GM18951 (cell line): Measurements from ENCODE around the gene HMGB1.
"Not testable (repeated sequence)": the region's sequence is repeated elsewhere in the genome, so short reads cannot be mapped to it uniquely, and the experiment has no call there.

Experiments used
- POLR2A ChIP-seq: IDR thresholded peaks from 4 replicates; pipeline ENCODE4 v1.6.1; 2011; ENCODE audit warnings: mild to moderate bottlenecking; ENCODE audit not compliant: insufficient read length, insufficient read depth; ENCODE audit errors: extremely low read depth
- in situ Hi-C: fragments of 300-500 bp; cut with MboI; formaldehyde crosslinking; loops from one replicate; pipeline ENCODE4 v1.12.0; 2022; ENCODE audit warnings: low sequenced_read_pairs, mixed read lengths, inconsistent platforms; ENCODE audit not compliant: unreplicated experiment

The HMGB1 gene

DNA sequence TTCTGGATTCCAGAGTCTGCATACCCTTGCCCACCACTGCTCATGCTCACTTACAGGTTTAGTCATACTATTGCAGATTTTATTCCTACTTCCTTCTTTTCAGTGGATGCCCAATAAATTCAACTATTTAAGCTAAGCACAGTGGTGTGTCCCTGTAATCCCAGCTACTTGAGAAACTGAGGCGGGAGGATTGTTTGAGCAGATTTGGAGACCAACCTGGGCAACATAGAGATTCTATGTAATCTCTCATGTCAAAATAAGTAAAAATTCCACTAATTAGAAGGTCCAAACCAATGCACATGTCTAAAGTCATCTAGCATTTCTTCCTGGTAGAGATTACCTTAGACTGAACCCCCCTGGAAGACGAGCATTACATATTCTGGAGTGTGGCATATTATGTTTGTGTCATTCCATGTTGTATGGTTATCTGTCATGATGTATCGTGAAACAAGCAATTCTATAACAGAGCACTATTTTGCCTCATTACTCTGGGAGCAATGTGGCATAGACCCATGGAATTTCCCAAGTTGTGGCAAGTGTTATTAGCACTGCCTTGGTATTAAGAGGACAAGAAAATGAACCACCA lies 8.3 kb downstream of the HMGB1 start:
- TF ChIP-seq POLR2A, result no peak
- in situ Hi-C loops, result loop anchor here (10.0 kb wide), 1 partner anchor 53 kb away; no protein-coding TSS in a partner anchor

DNA sequence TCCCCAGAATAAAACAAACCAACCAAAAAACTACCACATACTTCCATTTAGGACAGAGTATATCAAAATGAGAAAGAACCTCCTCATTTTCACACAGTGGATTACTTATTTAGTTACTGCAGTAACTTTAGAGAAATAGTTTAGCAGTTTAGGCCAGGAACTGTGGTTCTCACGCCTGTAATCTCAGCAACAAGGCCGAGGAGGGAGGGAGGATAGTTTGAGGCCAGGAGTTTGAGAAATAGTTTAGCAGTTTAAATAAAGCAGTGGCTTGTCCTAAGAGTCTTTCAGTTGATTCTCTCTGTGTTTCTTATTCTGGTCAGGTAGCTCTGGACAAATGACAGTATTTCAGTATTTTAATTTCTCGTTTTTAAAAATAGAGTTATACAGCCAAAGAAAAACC lies 9.4 kb downstream of the HMGB1 start:
- in situ Hi-C loops, result loop anchor here (10.0 kb wide), 1 partner anchor 51 kb away; no protein-coding TSS in a partner anchor
- TF ChIP-seq POLR2A, result no peak

DNA sequence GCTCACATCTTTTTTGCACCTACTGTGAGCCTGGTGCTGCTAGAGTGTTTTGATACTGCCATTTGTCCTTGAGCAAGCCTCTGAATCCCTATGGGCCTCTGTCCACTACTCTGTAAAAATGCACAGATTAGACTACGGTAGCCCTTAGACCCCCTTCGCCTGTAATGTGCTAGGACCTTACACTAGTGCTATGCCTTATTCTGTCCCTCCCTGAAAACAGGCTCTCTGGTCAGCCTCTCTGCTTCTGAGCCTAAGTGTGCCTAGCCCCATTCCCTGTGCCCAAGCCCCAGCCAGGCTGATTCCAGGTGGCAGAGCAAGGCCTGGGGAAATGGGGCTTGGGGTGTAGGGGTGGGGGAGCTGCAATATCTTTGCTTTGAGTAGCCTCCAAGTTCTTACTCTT lies 10.7 kb downstream of the HMGB1 start:
- TF ChIP-seq POLR2A, result no peak
- in situ Hi-C loops, result loop anchor here (10.0 kb wide), 1 partner anchor 50 kb away; no protein-coding TSS in a partner anchor

DNA sequence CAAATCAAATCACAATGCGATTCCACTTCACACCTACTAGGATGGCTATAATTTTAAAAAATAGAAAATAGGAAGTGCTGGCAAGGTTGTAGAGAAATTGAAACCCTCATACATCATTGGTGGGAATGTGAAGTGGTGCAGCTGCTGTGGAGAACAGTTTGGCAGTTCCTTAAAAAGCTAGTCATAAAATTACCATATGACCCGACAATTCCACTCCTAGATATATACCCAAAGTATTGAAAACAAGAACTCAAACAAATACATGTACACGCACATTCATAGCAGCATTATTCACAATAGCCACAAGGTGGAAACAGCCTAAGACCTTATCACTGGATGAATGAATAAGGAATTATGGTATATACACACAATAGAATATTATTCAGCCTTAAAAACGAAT lies 12.0 kb downstream of the HMGB1 start:
- in situ Hi-C loops, result loop anchor here (10.0 kb wide), 1 partner anchor 49 kb away; no protein-coding TSS in a partner anchor
- no peak for TF ChIP-seq POLR2A

DNA sequence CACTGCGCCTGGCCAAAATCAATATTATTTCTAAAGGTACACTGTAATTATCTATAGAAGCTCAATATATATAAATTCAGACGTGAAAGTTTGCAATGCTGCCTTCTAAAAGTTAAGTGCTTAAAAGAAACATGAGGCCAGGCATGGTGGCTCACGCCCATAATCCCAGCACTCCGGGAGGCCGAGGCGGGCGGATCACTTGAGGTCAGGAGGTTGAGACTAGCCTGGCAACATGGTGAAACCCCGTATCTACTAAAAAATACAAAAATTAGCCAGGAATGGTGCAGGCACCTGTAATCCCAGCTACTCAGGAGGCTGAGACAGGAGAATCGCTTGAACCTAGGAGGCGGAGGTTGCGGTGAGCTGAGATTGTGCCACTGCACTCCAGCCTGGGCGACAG lies 14.3 kb downstream of the HMGB1 start:
- in situ Hi-C loops, result loop anchor here (10.0 kb wide), 1 partner anchor 47 kb away; no protein-coding TSS in a partner anchor

DNA sequence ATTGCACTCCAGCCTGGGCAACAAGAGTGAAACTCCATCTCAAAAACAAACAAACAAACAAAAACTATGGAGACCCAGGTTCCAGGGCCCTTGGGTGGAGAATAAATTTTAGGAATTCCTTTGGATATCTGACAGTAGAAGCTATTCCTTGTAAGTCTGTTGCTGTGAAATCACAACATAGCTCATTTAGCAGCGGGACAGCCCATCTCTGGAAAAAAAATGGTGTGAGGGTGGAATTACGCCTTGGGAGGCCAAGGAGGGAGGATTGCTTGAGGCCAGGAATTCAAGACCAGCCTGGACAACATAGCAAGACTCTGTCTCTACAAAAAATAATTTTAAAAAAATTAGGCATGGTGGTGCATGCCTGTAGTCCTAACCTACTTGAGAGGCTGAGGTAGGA lies 15.7 kb downstream of the HMGB1 start:
- no peak for TF ChIP-seq POLR2A
- in situ Hi-C loops, result loop anchor here (10.0 kb wide), 1 partner anchor 45 kb away; no protein-coding TSS in a partner anchor

DNA sequence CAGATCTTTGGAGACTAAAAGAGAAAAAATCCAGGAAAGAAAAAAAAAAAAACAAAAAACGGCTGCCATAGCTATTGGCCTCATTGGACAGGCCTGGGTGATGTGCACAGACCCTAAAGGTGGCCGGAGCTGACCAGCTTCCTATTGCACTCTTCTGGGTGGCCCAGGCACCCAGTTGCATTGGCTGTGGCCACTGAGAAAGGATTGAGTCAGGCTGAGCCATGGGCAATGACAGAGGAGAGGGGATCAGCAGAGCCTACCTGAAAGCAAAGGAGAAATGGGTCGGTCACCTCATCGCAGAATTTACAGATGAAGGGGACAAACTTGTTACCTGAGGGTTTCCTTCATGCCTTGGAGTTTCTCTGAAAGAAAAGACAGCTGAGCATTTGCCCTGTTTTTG lies 17.3 kb downstream of the HMGB1 start:
- in situ Hi-C loops, result no loop called here
- TF ChIP-seq POLR2A, result no peak

DNA sequence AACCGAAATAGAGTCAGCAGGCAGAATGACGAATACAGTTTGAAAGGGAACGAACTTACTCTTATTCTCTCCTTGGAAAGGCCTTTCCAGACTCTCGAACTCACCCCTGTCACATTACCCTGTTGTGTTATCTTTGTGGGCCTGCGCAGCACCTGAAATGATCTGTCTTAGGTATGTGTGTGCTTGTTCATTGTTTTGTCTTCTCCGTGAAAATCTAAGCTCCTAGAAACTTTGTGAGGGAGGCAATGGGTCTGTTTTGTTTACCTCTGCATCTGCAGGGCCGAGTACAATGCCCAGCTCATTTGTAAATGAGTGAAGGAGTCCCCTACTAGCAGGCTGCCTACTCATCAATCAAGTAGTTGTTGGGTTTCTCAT lies 19.6 kb downstream of the HMGB1 start:
- in situ Hi-C loops, result no loop called here
- no peak for TF ChIP-seq POLR2A

DNA sequence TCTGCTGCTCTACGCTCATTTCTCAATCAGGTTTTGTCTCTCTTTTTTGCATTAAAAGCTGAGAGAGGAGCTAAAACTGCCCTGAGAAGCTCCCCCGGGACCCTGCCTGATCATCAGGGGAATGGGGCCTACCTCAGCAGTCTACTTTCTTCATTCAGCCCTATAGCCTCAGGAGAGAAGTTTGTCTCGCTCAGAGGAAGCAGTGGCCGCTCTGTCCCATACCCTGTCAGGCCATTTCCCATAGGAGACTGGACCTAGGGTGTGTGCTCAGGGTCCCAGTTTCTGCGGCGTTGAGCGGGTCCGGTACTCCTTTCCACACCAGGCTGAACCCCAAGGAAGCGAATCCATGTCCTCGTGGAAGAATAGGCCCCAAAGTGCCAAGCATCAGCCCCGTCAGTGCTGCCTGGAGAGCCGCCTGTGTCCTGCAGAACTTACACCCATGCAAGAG lies 21.8 kb downstream of the HMGB1 start:
- in situ Hi-C loops, result no loop called here
- TF ChIP-seq POLR2A, result peak; percentile 54

DNA sequence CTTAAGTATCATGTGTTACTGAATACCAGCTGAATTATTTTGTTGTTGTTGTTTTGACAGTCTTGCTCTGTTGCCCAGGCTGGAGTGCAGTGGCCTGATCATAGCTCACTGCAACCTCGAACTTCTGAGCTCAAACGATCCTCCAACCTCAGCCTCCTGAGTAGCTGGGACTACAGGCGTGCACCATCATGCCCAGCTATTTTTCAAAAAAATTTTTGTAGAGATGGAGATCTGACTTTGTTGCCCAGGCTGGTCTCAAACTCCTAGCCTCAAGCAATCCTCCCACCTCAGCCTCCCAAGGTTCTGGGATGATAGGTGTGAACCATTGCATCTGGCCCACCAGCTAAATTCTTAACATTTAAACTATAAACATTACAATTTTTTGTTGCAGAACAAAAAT lies 22.2 kb downstream of the HMGB1 start:
- in situ Hi-C loops, result not testable (repeated sequence)

DNA sequence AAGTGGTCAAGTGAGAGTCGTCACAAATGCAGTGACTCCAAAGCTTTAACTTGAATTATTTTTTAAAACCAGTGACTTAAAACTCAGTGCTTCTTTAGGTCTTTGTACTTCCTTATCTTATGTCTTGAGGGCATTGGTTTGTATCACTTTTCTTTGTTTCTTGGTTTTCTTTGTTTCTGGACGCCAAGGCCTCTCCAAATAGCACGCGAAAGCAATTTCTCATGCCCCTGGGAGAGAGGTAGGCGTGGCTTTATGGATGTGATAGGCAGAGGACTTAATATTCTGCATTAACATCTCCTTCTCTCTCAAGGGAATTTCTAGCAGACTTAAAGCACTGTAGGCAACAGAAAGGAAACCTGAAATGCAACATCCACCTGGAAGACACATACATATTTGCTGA lies 22.8 kb downstream of the HMGB1 start:
- in situ Hi-C loops, result no loop called here
- no peak for TF ChIP-seq POLR2A

DNA sequence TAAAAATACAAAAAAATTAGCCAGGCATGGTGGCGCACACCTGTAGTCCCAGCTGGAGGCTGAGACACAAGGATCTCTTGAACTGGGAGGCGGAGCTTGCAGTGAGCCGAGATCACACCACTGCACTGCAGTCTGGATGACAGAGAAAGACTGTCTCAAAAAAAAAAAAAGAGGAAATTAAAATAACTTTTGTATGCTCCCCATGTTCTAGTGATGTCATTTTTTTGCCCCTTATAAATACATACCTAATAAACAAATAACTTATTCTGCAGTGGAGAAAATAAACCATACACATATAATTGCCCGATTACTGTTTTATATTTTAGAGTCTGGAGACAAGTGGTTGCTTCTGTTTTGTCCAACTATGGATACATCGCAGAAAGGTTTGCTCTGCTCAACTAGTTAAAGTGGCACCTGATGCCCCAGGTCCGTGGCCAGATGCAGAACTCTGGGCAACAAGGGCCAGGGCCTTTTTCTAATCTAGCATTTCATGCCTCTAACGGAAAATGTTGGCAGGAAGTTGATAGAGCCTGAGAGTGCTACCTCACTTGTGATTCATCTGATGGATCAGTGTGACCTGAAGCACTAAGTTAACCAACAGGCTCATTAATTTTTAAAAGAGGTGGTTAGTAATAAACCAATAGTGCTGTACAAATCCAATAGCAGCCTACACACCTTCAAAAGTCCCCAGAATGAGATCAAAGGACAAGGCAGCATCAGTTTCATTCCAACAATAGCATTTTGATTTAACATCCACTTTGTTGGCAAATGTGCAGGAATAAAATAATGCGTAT lies 24.6 kb downstream of the HMGB1 start:
- in situ Hi-C loops, result no loop called here
- peak; percentile 31 for TF ChIP-seq POLR2A

DNA sequence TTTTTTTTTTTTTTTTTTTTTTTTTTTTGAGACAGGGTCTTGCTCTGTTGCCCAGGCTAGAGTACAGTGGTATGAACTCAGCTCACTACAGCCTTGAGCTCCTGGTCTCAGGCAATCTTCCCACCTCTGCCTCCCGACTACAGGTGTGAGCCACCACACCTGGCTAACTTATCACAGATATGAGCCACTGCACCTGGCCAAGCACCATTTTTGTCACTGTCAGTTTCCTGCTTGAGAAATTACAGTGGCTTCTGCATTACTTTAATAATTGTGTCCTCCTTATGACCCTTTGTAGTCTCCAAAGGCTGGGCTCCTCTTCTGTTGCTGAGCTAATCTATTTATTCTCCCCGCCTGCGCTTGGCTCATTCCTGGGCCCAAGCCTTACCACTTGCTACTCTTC lies 27.4 kb downstream of the HMGB1 start:
- no peak for TF ChIP-seq POLR2A

DNA sequence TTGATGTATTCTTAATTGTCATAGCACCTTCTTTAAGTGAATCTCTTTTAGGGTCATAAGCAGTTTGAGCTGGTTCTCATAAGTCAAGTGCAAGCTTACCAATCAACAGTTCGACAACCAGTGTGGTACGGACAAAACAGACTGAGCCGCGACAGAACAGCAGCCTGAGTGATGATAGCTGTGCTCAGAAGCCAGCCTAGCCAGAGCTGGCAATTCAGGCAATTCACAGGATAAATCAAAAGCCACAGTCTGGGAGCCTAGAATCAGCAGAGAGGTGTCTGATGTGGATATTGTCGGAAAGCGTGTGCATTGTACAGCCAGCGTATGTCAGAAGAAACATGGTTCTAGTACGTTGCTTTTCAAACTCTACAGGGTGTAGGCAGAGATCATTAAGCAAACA lies 28.6 kb downstream of the HMGB1 start:
- no peak for TF ChIP-seq POLR2A
- in situ Hi-C loops, result no loop called here

More for the DNA sequence above, 27.4 kb downstream of the HMGB1 start:
- in situ Hi-C loops, result no loop called here

DNA sequence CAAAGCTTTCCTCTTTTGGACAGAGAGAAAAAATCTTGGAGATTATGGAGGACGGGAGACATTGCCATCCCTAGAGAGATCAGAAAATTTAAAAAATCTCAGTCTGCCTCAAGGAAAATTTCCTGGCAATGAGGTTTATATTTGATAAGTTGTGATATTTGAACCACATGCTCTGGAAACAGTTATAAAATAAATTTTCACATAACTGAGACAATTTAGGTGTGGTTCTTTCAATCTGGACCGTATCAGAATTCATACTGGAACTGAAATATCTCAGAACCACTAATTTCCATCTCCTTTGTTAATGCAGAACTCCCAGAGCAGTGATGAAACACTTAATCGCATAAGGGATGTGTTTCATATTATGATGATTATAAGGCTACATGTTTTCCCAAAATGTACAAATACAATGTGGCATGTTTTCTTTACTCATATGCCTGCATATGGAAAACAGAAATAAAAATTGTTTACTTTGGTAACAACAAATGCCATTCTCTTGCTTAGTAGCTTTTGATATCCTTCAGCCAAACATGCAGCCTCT lies 29.8 kb downstream of the HMGB1 start:
- no peak for TF ChIP-seq POLR2A

More for the DNA sequence above, 29.8 kb downstream of the HMGB1 start:
- in situ Hi-C loops, result no loop called here
